ENCODE measurements around the gene RAB15.
"Not testable (repeated sequence)": the region's sequence is repeated elsewhere in the genome, so short reads cannot be mapped to it uniquely, and the experiment has no call there.

RAB15 gene

GRCh38 chr14:64914237-64915028 lies 57.7 kb downstream of the RAB15 start, which contains the start of gene CHURC1:
Gene CHURC1, plus strand, starts transcription at chr14:64914455. Its CDS starts 41 bp downstream, at chr14:64914496.
- DNase-seq (ENCODE audit: extremely low read depth in 1 of 2, low read depth in 1 of 2): peak; percentile 85 to 99

GRCh38 chr14:64913477-64913876 lies 58.7 kb downstream of the RAB15 start:
- not testable (repeated sequence) for DNase-seq (ENCODE audit: extremely low read depth in 1 of 2, low read depth in 1 of 2)

- DNase-seq (ENCODE audit: extremely low read depth in 1 of 2, low read depth in 1 of 2): no peak
These were observed 59.9 kb downstream of the RAB15 start for GRCh38 chr14:64912261-64912660.

- DNase-seq (ENCODE audit: extremely low read depth in 1 of 2, low read depth in 1 of 2): no peak
These were observed 61.2 kb downstream of the RAB15 start for GRCh38 chr14:64910847-64911495.

- no peak for DNase-seq (ENCODE audit: extremely low read depth in 1 of 2, low read depth in 1 of 2)
These were observed 66.1 kb downstream of the RAB15 start for GRCh38 chr14:64906022-64906421.

GRCh38 chr14:64899958-64900357 lies 72.2 kb downstream of the RAB15 start:
- DNase-seq (ENCODE audit: extremely low read depth in 1 of 2, low read depth in 1 of 2): no peak
